GM13976 (cell line): ENCODE measurements around the gene NAALADL2.

Experiments
- DNase-seq: peaks from one replicate; pipeline ENCODE4 v3.0.0; 2012; ENCODE audit warnings: low spot score
- in situ Hi-C: fragments of 300-500 bp; cut with MboI; formaldehyde crosslinking; loops from one replicate; pipeline ENCODE4 v1.12.0; 2022; ENCODE audit warnings: low sequenced_read_pairs, mixed read lengths, inconsistent platforms; ENCODE audit not compliant: unreplicated experiment
- TF ChIP-seq, protein P1 (sequence below): IDR thresholded peaks from 2 replicates; pipeline ENCODE4 v1.5.1; 2012; ENCODE audit warnings: borderline replicate concordance, mild to moderate bottlenecking; ENCODE audit not compliant: insufficient read depth; ENCODE audit errors: extremely low read depth, missing control alignments, control extremely low read depth

The NAALADL2 gene

DNA sequence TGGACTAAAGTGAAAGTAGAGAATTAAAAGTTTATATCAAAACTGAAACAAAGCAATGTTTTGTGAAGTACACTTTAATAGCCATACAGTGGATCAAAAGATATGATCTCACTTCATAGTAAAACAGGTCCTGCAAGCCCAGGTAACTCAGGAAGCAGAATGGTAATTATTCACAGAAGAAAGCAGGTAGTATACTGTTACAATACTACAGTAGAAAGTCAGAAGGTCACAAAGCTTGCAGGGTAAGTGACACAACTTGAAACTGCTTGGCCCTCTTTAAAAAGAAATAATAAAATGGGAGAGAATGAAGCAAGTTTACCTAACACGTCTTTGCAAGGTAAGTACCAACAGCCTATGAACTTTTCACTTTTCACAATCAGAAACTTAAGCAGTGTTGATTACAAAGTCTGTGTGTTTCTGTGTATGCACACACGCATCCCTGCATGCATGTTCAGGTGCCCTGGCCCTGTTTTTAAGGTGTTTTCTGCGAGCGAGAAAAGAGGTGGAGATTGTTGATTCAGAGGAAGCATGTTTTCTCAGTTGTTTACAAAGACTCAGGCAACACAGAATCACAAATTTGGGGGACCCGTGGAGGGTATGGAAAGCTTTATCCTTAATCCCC lies at the start of gene NAALADL2:
TSS of gene NAALADL2 (plus strand) at position 221 of the 622 bp plus-strand sequence.
- TF ChIP-seq, protein P1, sequence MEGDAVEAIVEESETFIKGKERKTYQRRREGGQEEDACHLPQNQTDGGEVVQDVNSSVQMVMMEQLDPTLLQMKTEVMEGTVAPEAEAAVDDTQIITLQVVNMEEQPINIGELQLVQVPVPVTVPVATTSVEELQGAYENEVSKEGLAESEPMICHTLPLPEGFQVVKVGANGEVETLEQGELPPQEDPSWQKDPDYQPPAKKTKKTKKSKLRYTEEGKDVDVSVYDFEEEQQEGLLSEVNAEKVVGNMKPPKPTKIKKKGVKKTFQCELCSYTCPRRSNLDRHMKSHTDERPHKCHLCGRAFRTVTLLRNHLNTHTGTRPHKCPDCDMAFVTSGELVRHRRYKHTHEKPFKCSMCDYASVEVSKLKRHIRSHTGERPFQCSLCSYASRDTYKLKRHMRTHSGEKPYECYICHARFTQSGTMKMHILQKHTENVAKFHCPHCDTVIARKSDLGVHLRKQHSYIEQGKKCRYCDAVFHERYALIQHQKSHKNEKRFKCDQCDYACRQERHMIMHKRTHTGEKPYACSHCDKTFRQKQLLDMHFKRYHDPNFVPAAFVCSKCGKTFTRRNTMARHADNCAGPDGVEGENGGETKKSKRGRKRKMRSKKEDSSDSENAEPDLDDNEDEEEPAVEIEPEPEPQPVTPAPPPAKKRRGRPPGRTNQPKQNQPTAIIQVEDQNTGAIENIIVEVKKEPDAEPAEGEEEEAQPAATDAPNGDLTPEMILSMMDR: no peak
- in situ Hi-C loops: no loop called here
- DNase-seq: no peak

DNA sequence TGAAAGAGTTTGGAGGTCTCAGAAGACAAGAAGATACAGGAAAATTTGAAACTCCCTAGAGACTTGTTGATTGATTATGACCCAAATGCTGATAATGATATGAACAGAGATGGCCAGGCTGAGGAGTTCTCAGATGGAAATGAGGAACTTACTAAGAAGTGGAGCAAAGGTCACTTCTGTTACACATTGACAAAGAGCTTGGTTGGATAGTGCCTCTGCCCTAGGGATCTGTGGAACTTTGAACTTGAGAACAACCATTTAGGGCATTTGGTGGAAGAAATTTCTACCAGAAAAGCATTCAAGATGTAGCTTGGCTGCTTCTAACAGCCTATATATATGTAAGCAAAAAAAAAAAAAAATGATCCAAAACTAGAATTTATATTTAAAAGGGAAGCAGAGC lies 48.9 kb upstream of the NAALADL2 start:
- in situ Hi-C loops: no loop called here
- DNase-seq: no peak
- TF ChIP-seq, protein P1: no peak

DNA sequence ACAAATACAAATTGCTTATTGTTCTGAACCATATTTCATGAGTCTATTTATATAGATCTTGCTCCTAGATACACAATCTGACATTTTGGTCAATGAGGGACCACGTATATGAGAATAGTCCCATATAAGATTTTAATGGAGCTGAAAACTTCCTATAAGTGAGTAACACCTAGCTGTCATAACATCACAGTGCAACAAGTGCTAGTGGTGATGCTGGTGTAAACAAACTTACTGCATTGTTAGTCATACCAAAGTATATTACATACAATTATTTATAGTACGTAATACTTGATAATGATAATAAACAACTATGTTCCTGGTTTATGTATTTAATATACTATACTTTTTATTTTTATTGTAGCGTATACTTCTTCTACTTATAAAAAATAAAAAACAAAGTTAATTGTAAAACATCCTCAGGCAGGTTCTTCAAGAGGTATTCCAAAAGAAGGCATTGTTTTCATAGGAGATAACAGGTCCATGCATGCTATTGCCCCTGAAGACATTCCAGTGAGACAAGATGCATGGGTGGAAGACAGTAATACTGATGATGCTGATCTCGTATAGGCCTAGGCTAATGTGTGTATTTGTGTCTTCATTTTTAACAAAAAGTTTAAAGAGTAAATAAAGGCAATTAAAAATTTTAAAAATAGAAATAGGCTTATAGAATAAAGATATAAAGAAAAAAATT lies 46.8 kb upstream of the NAALADL2 start:
- TF ChIP-seq, protein P1: no peak
- DNase-seq: no peak
- in situ Hi-C loops: no loop called here

DNA sequence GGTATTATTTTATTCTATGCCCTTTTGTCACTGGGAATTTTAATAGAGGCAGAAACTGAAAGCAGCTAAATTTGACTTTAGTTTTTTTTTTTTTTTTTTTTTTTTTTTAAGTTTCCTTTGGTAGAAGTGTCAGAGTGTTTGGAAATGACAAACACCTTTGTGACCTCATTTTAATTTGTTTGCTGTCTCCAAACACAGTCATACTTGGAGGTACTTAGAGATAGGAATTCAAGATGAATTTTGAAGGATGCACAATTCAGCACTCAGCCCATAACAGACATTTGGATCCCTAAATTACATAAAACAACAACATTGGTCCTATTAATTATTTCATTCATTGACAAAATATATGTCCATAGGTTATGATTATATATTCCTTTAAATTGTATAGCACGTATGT lies 43.4 kb upstream of the NAALADL2 start:
- in situ Hi-C loops: no loop called here
- DNase-seq: no peak
- TF ChIP-seq, protein P1: no peak

DNA sequence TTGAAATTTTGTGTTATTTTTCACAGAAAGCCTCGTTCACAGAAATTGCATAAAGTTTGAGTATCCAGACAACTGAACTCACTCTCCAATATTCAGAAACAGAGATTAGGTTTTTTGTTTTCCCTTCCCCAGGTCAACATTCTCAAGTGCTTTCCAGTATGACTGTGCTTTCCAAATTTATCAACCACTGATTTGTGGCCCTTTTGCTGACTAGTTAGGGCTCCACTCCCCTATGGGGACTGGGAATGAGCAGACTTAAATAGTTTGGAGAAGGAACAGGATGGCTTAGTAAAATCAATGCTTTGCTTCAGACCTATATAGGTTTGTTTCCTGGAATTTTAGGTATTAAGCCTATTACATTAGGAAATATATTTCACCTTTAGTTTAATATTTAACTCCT lies 38.2 kb upstream of the NAALADL2 start:
- no peak for DNase-seq
- in situ Hi-C loops: no loop called here
- TF ChIP-seq, protein P1: no peak

DNA sequence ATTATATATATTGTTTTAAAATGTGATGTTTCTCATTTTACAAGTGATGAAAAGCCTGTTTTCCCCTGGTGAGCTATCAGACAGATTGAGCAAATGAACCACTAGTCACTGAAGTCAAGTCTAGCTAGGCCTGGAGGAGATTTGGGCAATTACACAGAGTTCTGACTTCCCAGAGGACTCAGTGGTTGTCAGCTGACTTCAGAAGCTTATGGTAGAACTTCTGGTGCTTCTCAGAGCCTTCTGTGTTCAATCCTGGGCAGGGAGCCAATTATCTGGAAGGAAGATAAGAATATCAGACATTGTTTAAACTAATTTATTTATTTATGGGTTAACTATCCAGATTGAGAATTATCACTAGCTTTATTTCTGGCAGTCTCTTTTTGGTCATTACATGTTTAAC lies 37.7 kb upstream of the NAALADL2 start:
- in situ Hi-C loops: no loop called here
- TF ChIP-seq, protein P1: no peak
- no peak for DNase-seq
